ENCODE data around the gene UBE4A. TPM values are rescaled to one million over a fixed set of nuclear protein-coding genes. Genes with fewer than 3 reads are reported as not detected.

The UBE4A gene
- total RNA-seq, 1 donor from 2014 or later: 16.1 TPM

- H3K36me3 ChIP-seq (ENCODE audit: control insufficient read depth, insufficient read depth, low read length): no peaks in the 10 kb centered on the region
- DNase-seq (ENCODE audit: low read depth) (no peak), FAIRE-seq (no peak)
- TF ChIP-seq, protein P1, sequence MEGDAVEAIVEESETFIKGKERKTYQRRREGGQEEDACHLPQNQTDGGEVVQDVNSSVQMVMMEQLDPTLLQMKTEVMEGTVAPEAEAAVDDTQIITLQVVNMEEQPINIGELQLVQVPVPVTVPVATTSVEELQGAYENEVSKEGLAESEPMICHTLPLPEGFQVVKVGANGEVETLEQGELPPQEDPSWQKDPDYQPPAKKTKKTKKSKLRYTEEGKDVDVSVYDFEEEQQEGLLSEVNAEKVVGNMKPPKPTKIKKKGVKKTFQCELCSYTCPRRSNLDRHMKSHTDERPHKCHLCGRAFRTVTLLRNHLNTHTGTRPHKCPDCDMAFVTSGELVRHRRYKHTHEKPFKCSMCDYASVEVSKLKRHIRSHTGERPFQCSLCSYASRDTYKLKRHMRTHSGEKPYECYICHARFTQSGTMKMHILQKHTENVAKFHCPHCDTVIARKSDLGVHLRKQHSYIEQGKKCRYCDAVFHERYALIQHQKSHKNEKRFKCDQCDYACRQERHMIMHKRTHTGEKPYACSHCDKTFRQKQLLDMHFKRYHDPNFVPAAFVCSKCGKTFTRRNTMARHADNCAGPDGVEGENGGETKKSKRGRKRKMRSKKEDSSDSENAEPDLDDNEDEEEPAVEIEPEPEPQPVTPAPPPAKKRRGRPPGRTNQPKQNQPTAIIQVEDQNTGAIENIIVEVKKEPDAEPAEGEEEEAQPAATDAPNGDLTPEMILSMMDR (IDR thresholded peaks at IDR 0.05; ENCODE audit: insufficient read depth, low read length, severe bottlenecking): no peak
- H3K4me3 ChIP-seq (ENCODE audit: low read depth, low read length): no peak overlapping the region
- no peaks in the 10 kb centered on the region for H3K27me3 ChIP-seq (ENCODE audit: control insufficient read depth, insufficient read depth, low read length)
Measured at GRCh38 chr11:118320515-118320914, 38.9 kb upstream of the UBE4A start.

GRCh38 chr11:118321386-118322082 lies 37.9 kb upstream of the UBE4A start:
- H3K27me3 ChIP-seq (ENCODE audit: control insufficient read depth, insufficient read depth, low read length): no peaks in the 10 kb centered on the region
- H3K36me3 ChIP-seq (ENCODE audit: control insufficient read depth, insufficient read depth, low read length): no peaks in the 10 kb centered on the region
- DNase-seq (ENCODE audit: low read depth) (peak; percentile 14), FAIRE-seq (no peak)
- H3K4me3 ChIP-seq (ENCODE audit: low read depth, low read length): no peak overlapping the region
- TF ChIP-seq, protein P1 (IDR thresholded peaks at IDR 0.05; ENCODE audit: insufficient read depth, low read length, severe bottlenecking): no peak

DNA sequence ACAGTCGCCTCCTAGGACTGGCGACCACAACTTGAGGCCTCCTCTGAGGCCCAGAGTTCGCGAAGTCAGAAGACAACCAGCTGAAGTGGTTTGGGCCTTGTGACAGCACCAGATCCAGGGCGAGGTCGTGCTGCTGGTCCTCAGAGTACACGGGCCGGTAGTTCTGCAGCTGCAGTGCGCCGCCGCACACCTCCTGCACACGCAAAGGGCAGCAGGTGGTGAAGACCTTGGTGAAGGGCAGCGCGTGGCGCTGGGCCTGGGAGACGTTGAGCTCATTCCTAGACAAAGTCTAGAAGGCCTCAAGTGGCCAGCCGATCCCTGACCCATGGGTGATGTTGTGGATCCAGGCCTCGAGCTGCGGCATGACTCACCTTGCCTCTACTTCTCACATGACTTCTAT lies 36.7 kb upstream of the UBE4A start:
- Histone ChIP-seq H3K4me3 (ENCODE audit: low read depth, low read length) (no peak overlapping the region), H3K36me3 (ENCODE audit: control insufficient read depth, insufficient read depth, low read length) (no peaks in the 10 kb centered on the region), H3K27me3 (ENCODE audit: control insufficient read depth, insufficient read depth, low read length) (no peaks in the 10 kb centered on the region)
- TF ChIP-seq, protein P1 (IDR thresholded peaks at IDR 0.05; ENCODE audit: insufficient read depth, low read length, severe bottlenecking): no peak
- DNase-seq (ENCODE audit: low read depth): no peak
- FAIRE-seq: no peak

DNA sequence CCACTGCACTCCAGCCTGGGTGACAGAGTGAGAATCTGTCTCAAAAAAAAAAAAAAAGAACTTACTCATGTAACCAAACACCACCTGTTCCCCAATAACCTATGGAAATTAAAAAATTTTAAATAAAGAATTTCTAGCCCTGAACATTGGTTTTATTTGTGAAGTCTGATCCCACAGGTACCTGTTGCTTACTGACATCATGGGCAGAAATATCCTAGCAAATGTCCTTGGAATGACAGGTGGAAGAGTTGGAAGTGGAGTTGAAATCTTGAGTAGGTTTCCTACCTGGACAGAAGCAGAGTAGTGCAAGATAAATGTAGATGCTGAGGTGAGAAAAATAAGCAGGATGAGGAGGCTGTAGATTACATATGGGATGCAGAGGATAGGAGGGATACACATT lies 34.1 kb upstream of the UBE4A start:
- DNase-seq (ENCODE audit: low read depth) (no peak), FAIRE-seq (no peak)
- Histone ChIP-seq H3K4me3 (ENCODE audit: low read depth, low read length) (no peak overlapping the region), H3K36me3 (ENCODE audit: control insufficient read depth, insufficient read depth, low read length) (no peaks in the 10 kb centered on the region), H3K27me3 (ENCODE audit: control insufficient read depth, insufficient read depth, low read length) (no peaks in the 10 kb centered on the region)
- TF ChIP-seq, protein P1 (IDR thresholded peaks at IDR 0.05; ENCODE audit: insufficient read depth, low read length, severe bottlenecking): no peak

DNA sequence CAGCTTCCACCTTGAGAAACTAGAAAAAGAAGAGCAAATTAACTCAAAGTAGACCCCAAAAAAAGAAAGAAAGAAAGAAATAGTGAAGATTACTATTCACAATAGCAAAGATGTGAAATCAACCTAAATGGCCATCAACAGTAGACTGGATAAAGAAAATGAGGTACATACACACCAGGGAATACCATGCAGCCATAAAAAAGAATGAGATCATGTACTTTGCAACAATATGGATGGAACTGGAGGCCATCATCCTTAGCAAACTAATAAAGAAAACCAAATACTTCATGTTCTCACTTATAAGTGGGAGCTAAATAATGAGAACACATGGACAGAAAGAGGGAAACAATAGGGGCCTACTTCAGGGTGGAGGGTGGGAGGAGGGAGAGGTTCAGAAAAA lies 30.7 kb upstream of the UBE4A start:
- Histone ChIP-seq H3K27me3 (ENCODE audit: control insufficient read depth, insufficient read depth, low read length) (no peaks in the 10 kb centered on the region), H3K4me3 (ENCODE audit: low read depth, low read length) (no peak overlapping the region), H3K36me3 (ENCODE audit: control insufficient read depth, insufficient read depth, low read length) (no peaks in the 10 kb centered on the region)
- no peak for FAIRE-seq
- TF ChIP-seq, protein P1 (IDR thresholded peaks at IDR 0.05; ENCODE audit: insufficient read depth, low read length, severe bottlenecking): no peak
- DNase-seq (ENCODE audit: low read depth): no peak

DNA sequence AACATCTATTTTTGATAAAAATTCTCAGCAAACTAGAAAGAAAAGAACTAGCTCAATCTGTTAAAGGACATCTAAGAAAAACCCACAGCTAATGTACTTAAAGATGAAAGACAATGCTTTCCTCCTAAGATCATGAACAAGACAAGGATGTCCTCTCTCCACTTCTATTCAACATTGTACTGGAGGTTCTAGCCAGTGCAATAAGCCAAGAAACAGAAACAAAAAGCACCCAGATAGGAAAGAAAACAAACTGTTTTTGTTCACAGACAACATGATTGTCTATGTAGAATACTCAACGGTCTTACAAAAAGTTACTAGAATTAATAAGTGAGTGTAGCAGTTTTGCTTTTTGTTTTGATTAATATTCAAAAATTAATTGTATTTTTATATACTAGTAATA lies 24.7 kb upstream of the UBE4A start:
- DNase-seq (ENCODE audit: low read depth) (no peak), FAIRE-seq (no peak)
- Histone ChIP-seq H3K4me3 (ENCODE audit: low read depth, low read length) (no peak overlapping the region), H3K27me3 (ENCODE audit: control insufficient read depth, insufficient read depth, low read length) (no peaks in the 10 kb centered on the region), H3K36me3 (ENCODE audit: control insufficient read depth, insufficient read depth, low read length) (no peaks in the 10 kb centered on the region)
- TF ChIP-seq, protein P1 (IDR thresholded peaks at IDR 0.05; ENCODE audit: insufficient read depth, low read length, severe bottlenecking): no peak
